Kidney epithelial cell (primary cell): ENCODE measurements around the gene BHLHE41. TPM values are rescaled to one million over a fixed set of nuclear protein-coding genes. Genes with fewer than 3 reads are reported as not detected.

Experiments
- DNase-seq: peaks from one replicate; pipeline ENCODE4 v3.0.0-alpha.2; 2010; ENCODE audit warnings: low read depth
- H3K27me3 ChIP-seq: 2 replicates; pipeline ENCODE4 v1.6.0; 2011; ENCODE audit warnings: low read length; ENCODE audit not compliant: control insufficient read depth, insufficient read depth
- H3K36me3 ChIP-seq: 2 replicates; pipeline ENCODE4 v1.5.1; 2011; ENCODE audit warnings: low read length; ENCODE audit not compliant: control insufficient read depth, insufficient read depth
- H3K4me3 ChIP-seq: 2 replicates; pipeline ENCODE4 v1.5.1; 2011; ENCODE audit warnings: low read depth, mild to moderate bottlenecking, control low read depth, low read length
- total RNA-seq: library from RNA; depleted of rRNA; stranded (reverse); fragments of >200 nt; gene quantifications from 2 replicates; pipeline ENCODE4 v1.2.3, GENCODE V29; 2015
- TF ChIP-seq, protein P1 (sequence below): IDR thresholded peaks from 2 replicates; pipeline ENCODE4 v1.5.1; 2011; ENCODE audit warnings: mild to moderate bottlenecking, moderate library complexity, low read length, control low read depth, inconsistent platforms; ENCODE audit not compliant: insufficient read depth, poor library complexity, severe bottlenecking

Gene BHLHE41
- 1.6 and 9.0 TPM in 2 replicates for total RNA-seq

DNA sequence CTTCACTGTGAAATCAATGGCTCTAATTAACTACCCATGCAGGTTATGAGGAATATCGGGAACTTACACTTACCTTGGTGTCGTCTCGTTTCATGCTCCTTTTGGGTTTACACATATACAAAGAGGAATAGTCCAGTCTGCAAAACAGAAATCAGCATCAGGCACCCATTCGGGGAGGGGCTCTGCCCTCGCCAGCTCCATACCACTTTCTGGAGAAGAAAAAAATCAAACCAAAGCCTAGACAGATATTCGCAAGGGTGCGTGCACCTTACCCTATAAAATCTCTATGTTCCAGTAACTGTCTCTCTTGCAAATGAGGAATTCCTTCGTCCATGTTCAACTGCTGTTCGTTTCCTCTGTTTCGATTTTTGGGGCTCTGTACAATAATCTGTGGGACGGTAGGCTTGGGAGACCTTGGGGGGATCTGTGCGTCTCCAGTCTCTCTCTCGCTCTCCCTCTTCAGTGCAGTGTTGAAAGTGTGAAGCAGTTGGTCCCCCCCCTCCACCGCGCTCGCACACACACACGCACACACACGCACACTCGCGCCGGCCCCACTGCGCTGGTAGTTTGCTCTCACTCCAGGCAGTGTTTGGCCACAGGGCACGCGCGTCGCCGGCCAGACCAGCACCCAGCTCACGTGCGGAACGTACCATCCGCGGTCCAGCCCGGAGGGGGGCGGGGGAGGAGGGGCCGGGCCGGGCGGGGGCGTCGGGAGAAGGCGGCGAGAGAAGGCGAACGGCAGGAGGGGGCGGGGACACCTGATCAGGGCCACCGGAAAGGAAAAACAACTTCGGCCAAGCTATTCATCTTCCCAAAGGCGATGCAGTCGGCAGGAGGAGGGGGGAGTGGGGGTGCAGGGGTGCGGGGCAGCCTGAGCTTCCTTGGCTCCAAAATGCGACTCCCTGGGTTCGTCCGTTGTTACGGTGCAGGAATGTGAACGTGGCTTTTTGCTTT is at the start of gene BHLHE41:
Gene BHLHE41, minus strand, starts transcription at position 592 of the 954 bp plus-strand sequence. Its CDS starts 258 bp downstream, at position 334.
- DNase-seq: no peak
- no peaks in the 10 kb centered on the region for H3K27me3 ChIP-seq
- TF ChIP-seq, protein P1, sequence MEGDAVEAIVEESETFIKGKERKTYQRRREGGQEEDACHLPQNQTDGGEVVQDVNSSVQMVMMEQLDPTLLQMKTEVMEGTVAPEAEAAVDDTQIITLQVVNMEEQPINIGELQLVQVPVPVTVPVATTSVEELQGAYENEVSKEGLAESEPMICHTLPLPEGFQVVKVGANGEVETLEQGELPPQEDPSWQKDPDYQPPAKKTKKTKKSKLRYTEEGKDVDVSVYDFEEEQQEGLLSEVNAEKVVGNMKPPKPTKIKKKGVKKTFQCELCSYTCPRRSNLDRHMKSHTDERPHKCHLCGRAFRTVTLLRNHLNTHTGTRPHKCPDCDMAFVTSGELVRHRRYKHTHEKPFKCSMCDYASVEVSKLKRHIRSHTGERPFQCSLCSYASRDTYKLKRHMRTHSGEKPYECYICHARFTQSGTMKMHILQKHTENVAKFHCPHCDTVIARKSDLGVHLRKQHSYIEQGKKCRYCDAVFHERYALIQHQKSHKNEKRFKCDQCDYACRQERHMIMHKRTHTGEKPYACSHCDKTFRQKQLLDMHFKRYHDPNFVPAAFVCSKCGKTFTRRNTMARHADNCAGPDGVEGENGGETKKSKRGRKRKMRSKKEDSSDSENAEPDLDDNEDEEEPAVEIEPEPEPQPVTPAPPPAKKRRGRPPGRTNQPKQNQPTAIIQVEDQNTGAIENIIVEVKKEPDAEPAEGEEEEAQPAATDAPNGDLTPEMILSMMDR: peak; percentile 3
- H3K4me3 ChIP-seq: peak within 1 kb of the TSS; percentile 53
- no peaks in the 10 kb centered on the region for H3K36me3 ChIP-seq

DNA sequence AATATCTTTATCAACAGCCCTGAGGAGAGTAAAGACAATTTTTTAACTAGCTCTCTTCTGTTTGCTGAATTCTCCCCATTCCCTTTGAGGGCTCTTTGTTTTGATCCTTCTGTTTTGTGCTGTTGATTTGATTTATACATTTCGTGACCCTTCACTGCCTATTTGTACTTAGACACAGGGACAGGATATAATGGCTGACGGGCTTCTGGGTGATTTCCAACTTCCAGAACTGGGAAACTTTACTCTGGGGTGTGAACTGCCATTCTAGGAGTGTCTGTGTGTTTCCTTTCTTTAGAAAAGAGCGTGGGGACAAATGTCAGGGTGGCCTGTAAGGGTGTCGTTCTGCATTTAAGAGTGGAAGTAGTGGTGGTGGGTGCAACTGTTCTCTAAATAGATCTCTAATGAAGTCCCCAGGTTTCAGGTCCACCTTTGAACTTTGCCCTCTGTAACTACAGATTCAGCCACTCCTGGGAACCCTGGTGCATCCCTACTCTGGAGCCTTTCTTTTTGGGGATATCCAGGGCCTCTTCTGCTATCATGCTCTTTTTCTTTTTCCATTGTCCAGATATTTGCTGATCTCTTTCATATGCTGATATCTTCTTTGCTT is 48.2 kb upstream of the BHLHE41 start:
- no peak for DNase-seq
- Histone ChIP-seq H3K36me3 (no peaks in the 10 kb centered on the region), H3K27me3 (no peaks in the 10 kb centered on the region), H3K4me3 (no peak overlapping the region)
- TF ChIP-seq, protein P1: no peak

DNA sequence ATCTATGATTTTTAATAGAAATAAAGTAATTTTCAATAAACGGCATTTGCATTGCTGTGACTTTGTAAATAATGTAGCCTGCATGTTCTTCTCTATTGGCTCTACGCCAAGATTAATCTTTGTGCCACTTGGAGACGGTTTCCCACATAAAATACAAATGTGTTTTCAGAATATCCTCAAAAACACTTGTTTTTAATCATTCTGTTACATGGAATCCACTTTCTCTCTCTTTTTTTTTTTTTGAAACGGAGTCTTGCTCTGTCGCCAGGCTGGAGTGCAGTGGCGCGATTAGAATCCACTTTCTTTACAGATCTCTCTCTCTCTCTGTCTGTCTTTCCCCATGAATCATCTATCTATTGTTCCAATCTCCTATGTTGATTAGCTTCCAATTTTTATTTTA is 47.7 kb upstream of the BHLHE41 start:
- H3K4me3 ChIP-seq: no peak overlapping the region
- no peaks in the 10 kb centered on the region for H3K27me3 ChIP-seq
- TF ChIP-seq, protein P1: no peak
- DNase-seq: no peak
- no peaks in the 10 kb centered on the region for H3K36me3 ChIP-seq

DNA sequence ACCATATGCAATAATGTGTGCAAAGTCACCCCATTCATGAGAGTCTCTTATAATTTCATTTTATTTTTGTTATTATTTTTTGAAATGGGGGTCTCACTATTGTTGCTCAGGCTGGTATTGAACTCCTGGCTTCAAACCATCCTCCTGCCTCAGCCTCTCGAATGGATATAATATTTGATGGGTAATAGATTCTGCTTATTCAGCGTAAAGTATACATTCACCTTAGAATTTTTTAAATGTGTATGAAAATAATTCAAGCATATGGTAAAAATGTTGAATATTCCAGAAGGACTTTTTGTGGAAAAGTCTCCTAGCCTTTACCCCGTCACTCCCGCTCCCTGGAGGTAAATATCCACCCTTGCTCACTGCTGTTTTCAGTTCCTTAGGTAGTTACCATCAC is 47.2 kb upstream of the BHLHE41 start:
- TF ChIP-seq, protein P1: no peak
- Histone ChIP-seq H3K27me3 (no peaks in the 10 kb centered on the region), H3K36me3 (no peaks in the 10 kb centered on the region), H3K4me3 (no peak overlapping the region)
- DNase-seq: no peak

DNA sequence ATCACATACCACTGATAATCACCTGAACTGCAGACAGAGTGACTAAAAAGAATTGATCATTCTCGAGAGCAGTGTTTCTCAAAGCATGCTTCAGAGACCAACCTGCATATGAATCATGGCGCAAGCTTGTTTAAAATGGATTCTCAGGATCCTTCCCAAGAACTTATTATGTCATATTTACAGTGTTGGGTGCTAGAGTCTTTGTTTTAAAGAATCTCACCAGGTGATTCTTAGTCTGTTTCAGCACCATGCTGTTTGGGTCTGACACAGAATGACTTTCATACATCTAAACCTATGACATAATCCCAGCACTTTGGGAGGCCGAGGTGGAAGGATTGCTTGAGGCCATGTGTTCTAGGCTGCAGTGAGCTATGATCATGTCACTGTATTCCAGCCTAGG is 39.3 kb upstream of the BHLHE41 start:
- no peaks in the 10 kb centered on the region for H3K27me3 ChIP-seq
- DNase-seq: no peak
- TF ChIP-seq, protein P1: no peak
- H3K36me3 ChIP-seq: no peaks in the 10 kb centered on the region
- H3K4me3 ChIP-seq: no peak overlapping the region

DNA sequence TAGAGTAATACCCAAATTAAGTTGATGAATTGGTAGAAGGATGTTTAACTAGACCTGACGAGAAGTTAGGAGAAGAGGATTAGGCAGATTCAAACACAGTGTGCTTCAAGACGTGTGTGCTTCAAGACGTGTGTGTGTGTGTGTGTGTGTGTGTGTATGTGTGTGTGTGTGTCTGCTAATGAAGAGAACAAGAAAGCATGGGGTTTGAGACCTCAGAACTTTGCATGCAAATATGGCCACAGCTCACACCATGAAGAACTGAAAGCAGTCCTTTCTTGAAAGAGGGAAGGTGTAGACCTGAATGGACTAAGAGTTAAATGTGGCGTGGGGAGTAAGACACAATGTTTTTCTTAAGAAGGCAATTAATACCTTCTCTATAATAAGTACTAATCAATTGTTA is 38.1 kb upstream of the BHLHE41 start:
- Histone ChIP-seq H3K4me3 (no peak overlapping the region), H3K27me3 (no peaks in the 10 kb centered on the region), H3K36me3 (no peaks in the 10 kb centered on the region)
- TF ChIP-seq, protein P1: no peak
- DNase-seq: no peak
